GM12878 (cell line): ENCODE data around the gene SLC10A4. TPM values are rescaled to one million over a fixed set of nuclear protein-coding genes. Genes with fewer than 3 reads are reported as not detected.

Experiments used
- ATAC-seq: fragments of 200-7000 bp; cut with Tn5 transposase; 3 replicates; pipeline ENCODE4 v1.9.1; 2020; ENCODE audit warnings: mild to moderate bottlenecking, moderate library complexity
- BruUV-seq: library from RNA; stranded (reverse); fragments of 400-500 nt; replicated peaks from 2 replicates; lab custom pipeline; 2021; lab: Mats Ljungman, UMichigan
- CTCF ChIA-PET: fragments of 300-600 bp; sonication (Branson Sonifier 250); formaldehyde crosslinking; extraction: SDS; loops from one replicate; lab custom pipeline; 2021; ENCODE audit warnings: inconsistent platforms; lab: Yijun Ruan, JAX
- POLR2A ChIA-PET: fragments of 350-600 bp; formaldehyde crosslinking; extraction: SDS; loops from one replicate; lab custom pipeline; 2021; ENCODE audit warnings: inconsistent platforms; lab: Charles Lee
- RAD21 ChIA-PET: fragments of 300-600 bp; sonication (Branson Sonifier 250); formaldehyde crosslinking; loops from one replicate; lab custom pipeline; 2023; ENCODE audit warnings: antibody characterized with exemption; ENCODE audit not compliant: unreplicated experiment; lab: Charles Lee
- SMC1A ChIA-PET: fragments of 300-600 bp; sonication (Branson Sonifier 250); formaldehyde crosslinking; loops from one replicate; lab custom pipeline; 2023; ENCODE audit not compliant: unreplicated experiment, uncharacterized antibody; lab: Charles Lee
- DNase-seq: peaks from one replicate; pipeline ENCODE4 v3.0.0-alpha.2; 2011; ENCODE audit warnings: low read depth, low spot score
- FAIRE-seq: peaks from 3 replicates; lab custom pipeline; 2011; peaks lifted over from hg19 to GRCh38; lab: Jason Lieb, UNC
- H2AFZ ChIP-seq: 2 replicates; pipeline ENCODE4 v1.6.0; 2011; ENCODE audit warnings: low read depth, low read length, control low read depth; ENCODE audit not compliant: control insufficient read depth
- H3K27ac ChIP-seq: 2 replicates; pipeline ENCODE4 v1.5.1; 2011; ENCODE audit warnings: control low read depth; ENCODE audit not compliant: control insufficient read depth, insufficient read depth
- H3K27me3 ChIP-seq, 2 experiments: replicated peaks in 1 of 2; 2 replicates each; pipeline versions ENCODE4 v1.6.0 to v1.6.1; 2011; ENCODE audit warnings: low read length in 1 of 2; ENCODE audit not compliant: control insufficient read depth in 2 of 2, insufficient read depth in 2 of 2
- H3K36me3 ChIP-seq, 2 experiments: 2 replicates each; pipeline ENCODE4 v1.5.1; 2011; ENCODE audit warnings: low read length in 1 of 2; ENCODE audit not compliant: control insufficient read depth in 2 of 2, insufficient read depth in 2 of 2
- H3K4me1 ChIP-seq: 2 replicates; pipeline ENCODE4 v1.6.1; 2011; ENCODE audit warnings: mild to moderate bottlenecking, low read length, moderate library complexity, mixed read lengths; ENCODE audit not compliant: control insufficient read depth, insufficient read depth
- H3K4me2 ChIP-seq: 2 replicates; pipeline ENCODE4 v1.6.0; 2011; ENCODE audit warnings: control low read depth; ENCODE audit not compliant: control insufficient read depth, insufficient read depth
- H3K4me3 ChIP-seq: fragments of 200-600 bp; sonication (generic); 2 replicates; pipeline ENCODE4 v1.5.1; 2016
- H3K79me2 ChIP-seq: 2 replicates; pipeline ENCODE4 v1.6.0; 2011; ENCODE audit warnings: low read length; ENCODE audit not compliant: control insufficient read depth, insufficient read depth
- H3K9ac ChIP-seq: 2 replicates; pipeline ENCODE4 v1.8.0; 2011; ENCODE audit warnings: low read length, control low read depth, mixed read lengths; ENCODE audit not compliant: control insufficient read depth, insufficient read depth
- H3K9me3 ChIP-seq: replicated peaks from 3 replicates; pipeline ENCODE4 v1.5.1; 2011; ENCODE audit warnings: mild to moderate bottlenecking, low read length; ENCODE audit not compliant: control insufficient read depth, insufficient read depth
- H4K20me1 ChIP-seq: 2 replicates; pipeline ENCODE4 v1.6.0; 2011; ENCODE audit not compliant: control insufficient read depth, insufficient read depth
- ASH2L ChIP-seq: fragments of 300-600, 200-600 bp; sonication (generic); IDR thresholded peaks from 2 replicates; pipeline ENCODE4 v1.6.1; 2017; ENCODE audit warnings: low read depth, mild to moderate bottlenecking, borderline replicate concordance
- CHD1 ChIP-seq: IDR thresholded peaks from 2 replicates; pipeline ENCODE4 v1.6.1; 2012; ENCODE audit warnings: low read depth, low read length, improper control_type of control experiment
- NBN ChIP-seq: fragments of 450-650 bp; IDR thresholded peaks from 2 replicates; pipeline ENCODE4 v1.6.1; 2016
- NFYB ChIP-seq: IDR thresholded peaks from 2 replicates; pipeline ENCODE4 v1.6.1; 2011; ENCODE audit warnings: low read depth, mild to moderate bottlenecking, low read length, improper control_type of control experiment, moderate library complexity; ENCODE audit not compliant: insufficient read depth
- WGBS: methylation state at CpG from one replicate; pipeline ENCODE4 v1.1.6; 2016; ENCODE audit warnings: low lambda C conversion rate; ENCODE audit not compliant: insufficient replicate concordance, insufficient coverage; ENCODE audit errors: missing lambda C conversion rate; 5-methylcytosine and 5-hydroxymethylcytosine counted together
- in situ Hi-C: fragments of 300-500 bp; cut with MboI; formaldehyde crosslinking; loops from 9 replicates; pipeline ENCODE4 v1.14.3; 2018; ENCODE audit warnings: mixed read lengths
- intact Hi-C: fragments of 100-400 bp; cut with micrococcal nuclease; formaldehyde crosslinking; loops from one replicate; pipeline ENCODE4 v1.14.2; 2022; ENCODE audit not compliant: unreplicated experiment
- polyA plus RNA-seq, 11 experiments: library from polyadenylated mRNA; depleted of rRNA in 4 of 11; unstranded in 6 of 11; stranded (reverse) in 5 of 11; fragments of >200 nt; fragmentation: Nextera tagmentation in 4 of 11; fragmentation: Illumina TruSeq in 1 of 11; extraction: Ambion mirVana in 4 of 11; extraction: Trizol in 1 of 11; gene quantifications; 1 replicate in 1 of 11; 2 replicates in 10 of 11; pipeline versions ENCODE4 v1.2.1 to v1.2.3, GENCODE V29; 2011 to 2016; ENCODE audit warnings: inconsistent platforms in 2 of 11, missing spikeins in 2 of 11, low read depth in 1 of 11
- total RNA-seq, 4 experiments: library from RNA; depleted of rRNA in 3 of 4; stranded (reverse); fragments of >200 nt in 3 of 4; fragmentation: Illumina TruSeq in 1 of 4; extraction: Trizol in 1 of 4; gene quantifications; 2 replicates each; pipeline versions ENCODE4 v1.2.1 to v1.2.3, GENCODE V29; 2013 to 2021
- TF ChIP-seq, protein P1 (sequence below): fragments of 450-650 bp; conservative IDR thresholded peaks from 2 replicates; pipeline ENCODE4 v1.6.1; 2017; ENCODE audit warnings: mild to moderate bottlenecking, moderate library complexity

SLC10A4 gene
- total and polyA plus RNA-seq, 10 of the 15 experiments (the other 5 are each of a cell fraction or from before 2014, with no cell fraction given) = 0.12 TPM; not detected in 9

- no peak for TF ChIP-seq NFYB
Measured at GRCh38 chr4:48461000-48461399, 22.1 kb upstream of the SLC10A4 start (continued).

GRCh38 chr4:48462363-48462762 lies 20.8 kb upstream of the SLC10A4 start:
- no peak for ATAC-seq
- BruUV-seq = no TSS peak
- no peak overlapping the region for H3K4me2 ChIP-seq
- FAIRE-seq = peak; percentile 7
- no peak overlapping the region for H3K27ac ChIP-seq
- ChIA-PET POLR2A (no interaction called here), RAD21 (no interaction called here), SMC1A (no interaction called here), CTCF (no interaction called here)
- H3K27me3 ChIP-seq = no peaks in the 10 kb centered on the region
- no peak overlapping the region for H3K4me3 ChIP-seq
- H3K36me3 ChIP-seq = no peaks in the 10 kb centered on the region
- in situ Hi-C loops = no loop called here
- TF ChIP-seq, protein P1, sequence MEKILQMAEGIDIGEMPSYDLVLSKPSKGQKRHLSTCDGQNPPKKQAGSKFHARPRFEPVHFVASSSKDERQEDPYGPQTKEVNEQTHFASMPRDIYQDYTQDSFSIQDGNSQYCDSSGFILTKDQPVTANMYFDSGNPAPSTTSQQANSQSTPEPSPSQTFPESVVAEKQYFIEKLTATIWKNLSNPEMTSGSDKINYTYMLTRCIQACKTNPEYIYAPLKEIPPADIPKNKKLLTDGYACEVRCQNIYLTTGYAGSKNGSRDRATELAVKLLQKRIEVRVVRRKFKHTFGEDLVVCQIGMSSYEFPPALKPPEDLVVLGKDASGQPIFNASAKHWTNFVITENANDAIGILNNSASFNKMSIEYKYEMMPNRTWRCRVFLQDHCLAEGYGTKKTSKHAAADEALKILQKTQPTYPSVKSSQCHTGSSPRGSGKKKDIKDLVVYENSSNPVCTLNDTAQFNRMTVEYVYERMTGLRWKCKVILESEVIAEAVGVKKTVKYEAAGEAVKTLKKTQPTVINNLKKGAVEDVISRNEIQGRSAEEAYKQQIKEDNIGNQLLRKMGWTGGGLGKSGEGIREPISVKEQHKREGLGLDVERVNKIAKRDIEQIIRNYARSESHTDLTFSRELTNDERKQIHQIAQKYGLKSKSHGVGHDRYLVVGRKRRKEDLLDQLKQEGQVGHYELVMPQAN = no peak
- TF ChIP-seq CHD1 (no peak), NBN (no peak), ASH2L (no peak)
- no peaks in the 10 kb centered on the region; the same call in 1 of the 2 replicates for H3K4me1 ChIP-seq
- WGBS = 72% methylated on average over 5 of the region's 5 CpGs
- no peaks in the 10 kb centered on the region for H4K20me1 ChIP-seq
- no peaks in the 10 kb centered on the region; the same call in 2 of the 3 replicates for H3K9me3 ChIP-seq
- no peak for DNase-seq
- H2AFZ ChIP-seq = no peak overlapping the region
- intact Hi-C loops = no loop called here
- H3K79me2 ChIP-seq = no peaks in the 10 kb centered on the region
- H3K9ac ChIP-seq = no peak overlapping the region
